ENCODE results near the gene ZCCHC2.

The ZCCHC2 gene

GRCh38 chr18:62539284-62540165 is 16.7 kb downstream of the ZCCHC2 start:
- DNase-seq = no peak

- DNase-seq = no peak
Measured at GRCh38 chr18:62543021-62543420, 20.2 kb downstream of the ZCCHC2 start.

GRCh38 chr18:62545098-62545497 is 22.3 kb downstream of the ZCCHC2 start:
- no peak for DNase-seq

GRCh38 chr18:62549755-62550154 is 26.9 kb downstream of the ZCCHC2 start:
- no peak for DNase-seq

GRCh38 chr18:62550746-62551145 is 27.9 kb downstream of the ZCCHC2 start:
- no peak for DNase-seq

- DNase-seq = no peak
Measured at GRCh38 chr18:62551972-62552513, 29.2 kb downstream of the ZCCHC2 start.

- DNase-seq = no peak
Measured at GRCh38 chr18:62554061-62554815, 31.4 kb downstream of the ZCCHC2 start.

GRCh38 chr18:62555135-62555534 is 32.3 kb downstream of the ZCCHC2 start:
- DNase-seq = no peak

- no peak for DNase-seq
Measured at GRCh38 chr18:62556397-62556796, 33.6 kb downstream of the ZCCHC2 start.

- no peak for DNase-seq
Measured at GRCh38 chr18:62558015-62558663, 35.3 kb downstream of the ZCCHC2 start.

- DNase-seq = no peak
Measured at GRCh38 chr18:62564044-62564443, 41.2 kb downstream of the ZCCHC2 start.

GRCh38 chr18:62566199-62566598 is 43.4 kb downstream of the ZCCHC2 start:
- no peak for DNase-seq

GRCh38 chr18:62566818-62567217 is 44.0 kb downstream of the ZCCHC2 start:
- no peak for DNase-seq

- DNase-seq = no peak
Measured at GRCh38 chr18:62569081-62569655, 46.3 kb downstream of the ZCCHC2 start.

GRCh38 chr18:62571037-62571436 is 48.2 kb downstream of the ZCCHC2 start:
- no peak for DNase-seq

- DNase-seq = no peak
Measured at GRCh38 chr18:62571648-62572047, 48.8 kb downstream of the ZCCHC2 start.

- DNase-seq = no peak
Measured at GRCh38 chr18:62572456-62572855, 49.6 kb downstream of the ZCCHC2 start.

GRCh38 chr18:62574776-62575175 is 52.0 kb downstream of the ZCCHC2 start:
- DNase-seq = no peak

- no peak for DNase-seq
Measured at GRCh38 chr18:62576271-62576670, 53.4 kb downstream of the ZCCHC2 start.

GRCh38 chr18:62576845-62577512 is 54.2 kb downstream of the ZCCHC2 start:
- DNase-seq = no peak

GRCh38 chr18:62577765-62578164 is 54.9 kb downstream of the ZCCHC2 start:
- DNase-seq = no peak

- no peak for DNase-seq
Measured at GRCh38 chr18:62578980-62579511, 56.2 kb downstream of the ZCCHC2 start.
